Measurements from ENCODE around the gene MAPKAPK3.

Gene MAPKAPK3

DNA sequence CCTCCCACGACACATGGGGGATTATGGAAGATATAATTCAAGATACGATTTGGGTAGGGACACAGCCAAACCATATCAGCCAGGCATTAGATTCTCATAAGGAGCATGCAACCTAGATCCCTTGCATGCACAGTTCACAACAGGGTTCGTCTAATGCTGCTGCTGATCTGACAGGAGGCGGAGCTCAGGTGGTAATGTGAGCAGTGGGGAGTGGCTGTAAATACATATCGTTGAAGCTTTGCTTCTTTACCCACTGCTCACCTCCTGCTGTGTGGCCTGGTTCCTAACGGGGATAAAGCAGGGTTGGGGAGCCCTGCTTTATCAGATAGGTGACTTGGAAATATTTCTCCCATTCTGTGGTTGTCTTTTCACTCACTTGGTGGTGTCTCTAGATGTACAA, 72.6 kb downstream of the MAPKAPK3 start:
- no peak for DNase-seq (ENCODE audit: low spot score)

DNA sequence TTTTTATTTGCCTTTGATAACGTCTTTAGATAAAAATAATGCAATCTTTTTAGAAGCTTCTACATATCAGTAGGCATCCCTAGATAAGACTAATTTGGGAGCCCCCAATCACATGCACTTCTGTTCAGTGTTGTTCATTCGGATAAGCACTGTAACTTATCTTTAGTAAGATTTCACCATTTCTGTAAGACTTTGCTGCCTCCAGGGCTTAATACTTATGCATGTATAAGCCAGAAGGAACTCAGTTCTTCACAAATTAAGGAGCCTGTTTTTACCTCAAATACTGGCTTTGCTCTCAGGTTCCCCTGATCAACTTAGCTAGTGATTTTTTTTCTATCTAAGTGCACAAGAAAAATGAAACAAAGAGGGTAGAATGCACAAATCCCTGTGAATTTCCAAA, 78.1 kb downstream of the MAPKAPK3 start:
- DNase-seq (ENCODE audit: low spot score), result no peak

DNA sequence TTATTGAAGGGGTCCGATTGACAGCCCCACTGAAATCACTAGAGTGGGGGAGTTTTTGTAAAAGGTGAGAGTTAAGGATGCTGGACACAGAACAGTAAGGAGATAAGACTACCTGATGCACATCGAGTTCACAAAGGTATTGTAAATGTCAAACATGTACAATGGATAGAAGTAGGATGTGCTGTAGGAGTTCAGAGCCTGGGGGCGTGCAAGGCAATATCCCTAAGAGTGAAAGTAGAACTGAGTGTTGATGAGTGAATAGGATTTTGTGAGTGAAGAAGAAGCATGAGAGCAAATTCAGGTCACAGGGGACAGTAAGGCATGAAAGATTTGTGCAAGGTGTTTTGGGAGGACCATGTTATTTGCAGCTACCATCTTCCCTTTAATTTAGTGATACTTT, 79.3 kb downstream of the MAPKAPK3 start:
- DNase-seq (ENCODE audit: low spot score), result no peak

DNA sequence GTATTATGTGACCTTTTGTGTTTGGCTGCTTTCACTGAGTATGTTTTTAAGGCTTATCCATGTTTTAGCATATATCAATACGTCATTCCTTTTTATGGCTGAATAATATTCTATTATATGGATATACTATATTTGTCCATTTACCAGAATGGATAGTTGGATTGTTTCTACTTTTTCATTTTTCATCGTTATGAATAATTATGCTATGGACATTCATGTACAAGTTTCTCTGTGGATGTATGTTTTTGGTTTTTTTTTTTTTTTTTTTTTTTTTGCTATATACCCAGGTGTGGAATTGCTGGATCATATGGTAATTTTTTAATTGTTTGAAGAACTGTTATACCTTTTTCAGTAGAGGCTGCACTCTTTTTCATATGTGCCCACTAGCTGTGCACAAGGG, 81.3 kb downstream of the MAPKAPK3 start:
- DNase-seq (ENCODE audit: low spot score), result no peak

All from D341Med (cell line).